Stimulated activated CD8-positive, alpha-beta memory T cell treated with anti-CD3 and anti-CD28 coated beads, Interleukin-7, amount 100 ng/mL, for 24 hours (primary cell): Measurements from ENCODE around the gene LELP1.
"Not testable (repeated sequence)": the region's sequence is repeated elsewhere in the genome, so short reads cannot be mapped to it uniquely, and the experiment has no call there.

Source experiments
- DNase-seq: peaks from one replicate; pipeline ENCODE4 v3.0.0-alpha.2; 2020; ENCODE audit warnings: low read depth

The LELP1 gene

DNA sequence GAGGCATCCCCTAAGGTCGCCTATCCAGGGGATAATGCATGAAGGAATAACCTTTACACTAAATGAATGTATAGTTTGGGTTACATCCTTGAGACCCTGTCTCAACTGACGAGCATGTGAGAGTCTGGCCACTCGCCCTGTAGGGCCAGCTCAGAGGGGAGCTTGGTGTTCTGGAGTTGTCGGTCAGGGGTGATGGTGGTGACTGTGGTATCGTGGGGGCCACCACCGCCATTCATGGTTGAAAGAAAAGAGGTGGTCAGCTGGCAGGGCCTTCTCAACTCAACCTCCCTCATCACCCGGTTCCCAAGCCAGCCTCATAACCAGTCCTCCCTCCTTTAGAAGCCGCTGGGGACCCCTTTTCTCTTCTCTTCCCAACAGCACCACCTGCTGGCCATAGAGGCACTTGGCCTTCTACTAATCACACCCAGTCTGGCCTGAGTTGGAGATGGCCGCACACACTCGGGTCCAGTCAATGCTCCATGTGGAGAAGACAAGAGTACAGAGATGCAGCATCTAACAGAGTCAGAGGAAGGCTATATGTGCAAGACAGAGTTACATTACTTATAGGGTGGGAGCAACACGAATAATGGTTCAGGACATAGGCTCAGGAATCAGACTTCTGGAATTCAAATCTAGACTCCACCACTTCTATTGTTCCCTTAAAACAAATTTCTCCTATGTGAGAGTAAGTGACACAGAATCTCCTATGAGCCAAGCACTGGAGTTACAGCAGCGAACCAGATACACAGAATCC is 26.0 kb downstream of the LELP1 start:
- not testable (repeated sequence) for DNase-seq

DNA sequence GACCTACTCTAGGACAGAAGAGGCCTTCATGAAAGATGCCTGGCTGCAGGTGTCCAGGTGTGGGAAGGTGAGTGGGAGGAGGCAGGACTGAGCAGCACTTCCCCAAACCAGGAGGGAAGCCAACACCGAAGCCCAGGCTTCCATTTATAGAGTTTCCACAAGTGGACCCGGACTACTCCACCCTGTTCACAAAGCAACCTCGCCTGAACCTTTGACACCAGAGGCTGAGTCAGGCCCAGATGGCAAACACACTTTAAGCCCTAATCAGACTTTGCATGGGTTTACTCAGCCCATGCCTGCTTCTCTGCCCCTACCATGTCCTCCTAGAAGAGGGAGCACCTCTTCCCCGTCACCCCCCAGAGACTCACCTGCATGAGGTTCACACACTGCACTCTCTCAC is 28.1 kb downstream of the LELP1 start:
- no peak for DNase-seq

DNA sequence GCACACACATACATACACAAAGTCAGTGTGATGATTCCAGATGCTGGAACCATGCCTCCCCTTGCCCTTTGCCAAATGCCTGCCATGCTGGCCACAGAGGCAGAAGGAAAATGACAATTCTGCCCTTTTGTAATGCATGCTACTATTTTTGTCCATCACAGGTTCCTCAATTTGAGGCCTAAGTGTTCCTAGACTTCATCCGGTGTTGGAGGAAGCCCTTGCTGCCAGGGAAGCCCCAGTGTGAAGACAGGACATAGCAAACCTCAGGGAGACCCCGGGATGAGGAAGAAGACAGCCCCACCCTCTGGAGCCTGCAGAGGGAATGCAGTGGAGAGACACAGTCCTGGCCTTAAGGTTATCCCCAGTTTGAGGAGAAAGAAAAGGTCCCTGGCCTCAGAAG is 28.6 kb downstream of the LELP1 start:
- no peak for DNase-seq

DNA sequence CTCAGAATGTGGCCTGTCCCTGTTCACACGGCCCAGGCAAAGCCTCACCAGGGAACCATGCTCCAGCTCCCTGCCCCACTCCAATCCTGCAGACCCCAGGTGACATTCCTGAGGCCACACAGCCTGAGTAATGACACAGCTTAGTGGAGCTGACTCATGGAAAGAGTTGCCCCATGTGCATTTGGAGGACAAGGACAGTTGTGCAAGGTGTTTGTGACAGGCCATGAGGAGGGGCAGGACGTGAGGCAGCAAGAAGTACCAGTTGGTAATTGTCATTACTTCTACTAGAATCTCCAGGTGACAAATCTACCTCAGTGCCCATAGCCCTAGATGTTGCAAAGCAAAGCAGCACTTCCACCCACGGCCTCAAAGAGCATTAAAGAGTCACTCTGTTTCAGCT is 29.3 kb downstream of the LELP1 start:
- no peak for DNase-seq

GRCh38 chr1:153233448-153233847 is 30.2 kb downstream of the LELP1 start:
- DNase-seq, result no peak

DNA sequence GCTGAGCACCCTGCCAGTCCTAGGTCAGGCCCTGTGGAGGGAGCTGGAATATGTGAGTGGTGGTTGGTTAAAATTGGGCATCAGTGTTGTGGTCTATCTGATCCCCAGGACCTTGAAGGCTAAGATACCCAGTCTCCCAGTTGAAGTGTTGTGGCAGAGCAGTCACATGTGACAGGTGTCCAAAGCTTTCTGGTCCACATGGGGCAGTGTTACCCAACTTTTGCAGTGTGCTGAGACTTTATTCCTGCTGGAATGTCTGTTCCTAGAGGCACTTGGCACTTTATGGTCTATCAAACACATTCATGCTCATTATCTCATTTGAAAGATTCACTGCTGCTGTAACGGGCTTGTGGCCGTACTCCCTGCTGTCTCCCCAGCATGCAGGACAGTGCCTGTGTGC is 35.3 kb downstream of the LELP1 start:
- DNase-seq, result no peak

DNA sequence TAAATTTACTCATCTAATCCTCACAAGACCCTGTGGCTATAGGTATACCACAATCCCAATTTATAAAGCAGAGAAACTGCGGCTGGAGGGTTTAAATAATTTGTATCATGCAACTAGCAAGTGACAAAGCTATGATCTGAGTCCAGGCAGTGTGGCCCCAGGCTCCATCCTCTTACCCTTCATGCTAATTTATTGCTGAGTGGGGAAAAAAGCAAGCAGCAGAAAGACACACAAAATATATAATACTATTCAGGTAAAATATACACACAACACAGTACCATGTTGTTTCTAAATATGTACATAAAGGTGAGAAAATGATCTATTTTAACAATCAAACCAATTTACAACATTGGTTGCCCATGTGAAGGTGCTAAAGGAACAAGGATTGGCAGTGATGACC is 38.9 kb downstream of the LELP1 start:
- DNase-seq, result no peak

GRCh38 chr1:153245466-153245865 is 42.2 kb downstream of the LELP1 start:
- no peak for DNase-seq

GRCh38 chr1:153246018-153246417 is 42.8 kb downstream of the LELP1 start:
- DNase-seq, result no peak

DNA sequence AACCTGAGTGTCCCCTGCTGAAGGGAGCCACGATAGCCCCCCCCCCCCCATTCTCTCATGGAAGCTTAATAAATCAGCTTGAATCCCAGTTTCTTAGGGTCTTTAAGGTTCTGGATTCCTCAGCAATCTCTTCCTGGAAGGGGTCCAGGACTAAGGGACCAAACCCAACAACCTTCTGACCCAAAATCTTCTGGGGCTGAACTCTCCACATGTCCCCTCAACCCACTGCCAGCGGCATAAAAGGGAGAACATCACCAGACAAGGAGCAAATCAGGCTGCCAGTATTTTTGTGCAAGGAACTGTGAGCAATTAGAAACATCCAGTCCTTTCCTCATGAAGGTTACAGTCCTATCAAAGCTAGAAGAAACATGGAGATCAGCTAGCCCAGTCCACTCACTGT is 43.6 kb downstream of the LELP1 start:
- no peak for DNase-seq

- no peak for DNase-seq
These were observed 45.1 kb downstream of the LELP1 start for GRCh38 chr1:153248176-153248879.

GRCh38 chr1:153250166-153250565 is 46.9 kb downstream of the LELP1 start:
- no peak for DNase-seq

DNA sequence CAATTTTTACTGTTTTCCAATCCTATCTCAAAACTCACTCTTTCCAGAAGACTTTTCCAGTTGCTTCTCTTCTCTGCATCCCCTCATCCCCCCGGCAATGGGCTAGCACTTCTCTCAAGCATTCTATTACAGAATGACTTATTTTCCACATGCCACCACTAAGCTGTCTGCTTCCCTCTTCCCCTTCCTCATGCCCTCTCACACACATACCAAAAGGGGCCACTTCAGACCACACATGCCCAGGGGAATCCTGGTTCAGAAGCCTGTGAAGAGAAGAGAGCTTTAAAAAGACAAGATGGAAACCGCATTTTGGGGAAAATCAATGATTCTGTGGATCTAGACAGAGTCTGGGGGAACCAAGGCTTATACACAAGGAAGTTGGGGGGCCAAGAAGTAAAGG is 47.9 kb downstream of the LELP1 start:
- DNase-seq, result no peak

GRCh38 chr1:153251562-153251961 is 48.3 kb downstream of the LELP1 start:
- no peak for DNase-seq

GRCh38 chr1:153251988-153252387 is 48.8 kb downstream of the LELP1 start:
- no peak for DNase-seq

- DNase-seq, result no peak
These were observed 49.8 kb downstream of the LELP1 start for GRCh38 chr1:153253076-153253475.

DNA sequence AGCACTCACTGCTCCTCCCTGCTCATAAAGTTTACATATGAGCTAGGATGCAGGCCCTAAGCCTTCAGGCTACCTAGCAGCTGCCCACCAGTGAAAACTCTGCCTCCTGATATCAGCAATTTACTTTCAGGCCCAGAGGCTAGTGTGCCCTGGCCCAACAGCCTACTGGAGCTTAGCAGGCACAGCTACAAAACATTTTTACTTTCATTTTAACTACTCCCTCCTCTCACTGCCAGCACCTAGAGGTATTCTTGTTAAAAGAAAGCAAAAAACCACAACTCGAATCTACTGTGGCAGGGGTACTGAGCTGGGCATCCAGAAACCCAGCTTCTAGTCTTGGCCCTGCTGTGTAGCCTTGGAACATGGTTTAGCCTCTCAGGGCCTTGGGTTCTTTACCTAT is 50.5 kb downstream of the LELP1 start:
- no peak for DNase-seq
